NT2/D1 (cell line): ENCODE measurements around the gene IGF2R.

Source experiments
- DNase-seq: peaks from one replicate; pipeline ENCODE4 v3.0.0-alpha.2; 2011; ENCODE audit warnings: low read depth, low spot score
- H3K27me3 ChIP-seq: 2 replicates; pipeline ENCODE4 v1.6.0; 2011; ENCODE audit warnings: mild to moderate bottlenecking; ENCODE audit not compliant: insufficient read length, insufficient read depth
- H3K36me3 ChIP-seq: 2 replicates; pipeline ENCODE4 v1.6.1; 2011; ENCODE audit warnings: mild to moderate bottlenecking, low read length, mixed read lengths; ENCODE audit not compliant: insufficient read depth, insufficient read length
- H3K4me1 ChIP-seq: 2 replicates; pipeline ENCODE4 v1.5.1; 2011; ENCODE audit not compliant: insufficient read depth, insufficient read length
- H3K4me3 ChIP-seq: 2 replicates; pipeline ENCODE4 v1.5.1; 2011; ENCODE audit warnings: low read depth; ENCODE audit not compliant: insufficient read length
- H3K9ac ChIP-seq: 2 replicates; pipeline ENCODE4 v1.6.0; 2011; ENCODE audit warnings: low read depth; ENCODE audit not compliant: insufficient read length
- H3K9me3 ChIP-seq: 2 replicates; pipeline ENCODE4 v1.5.1; 2011; ENCODE audit warnings: mild to moderate bottlenecking, low read length; ENCODE audit not compliant: insufficient read depth
- SUZ12 ChIP-seq: IDR thresholded peaks from 2 replicates; pipeline ENCODE4 v1.6.1; 2011; ENCODE audit not compliant: insufficient read length, insufficient read depth; ENCODE audit errors: extremely low read depth
- YY1 ChIP-seq: IDR thresholded peaks from 2 replicates; pipeline ENCODE4 v1.6.1; 2011; ENCODE audit not compliant: insufficient read length, insufficient read depth
- ZNF274 ChIP-seq: IDR thresholded peaks from 2 replicates; pipeline ENCODE4 v1.6.1; 2011; ENCODE audit warnings: mild to moderate bottlenecking, low read depth, low read length

The IGF2R gene

DNA sequence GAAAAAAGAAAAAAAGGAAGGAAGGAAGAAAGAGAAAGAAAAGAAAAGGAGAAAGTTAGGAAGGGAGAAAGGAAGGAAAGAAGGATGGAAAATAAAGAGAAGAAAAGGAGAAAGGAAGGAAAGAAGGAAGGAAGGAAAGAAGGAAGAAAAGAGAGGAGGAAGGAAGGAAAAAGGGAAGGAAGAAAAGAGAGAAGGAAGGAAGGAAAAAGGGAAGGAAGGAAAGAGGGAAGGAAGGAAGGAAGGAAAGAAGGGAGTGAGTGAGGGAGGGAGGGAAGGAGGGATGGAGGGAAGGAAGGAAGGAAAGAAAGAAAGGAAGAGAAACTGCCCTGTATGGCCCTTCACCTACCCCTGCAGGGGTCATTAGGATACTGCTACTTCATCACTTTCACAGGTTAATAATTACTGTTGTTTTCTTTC lies 12.9 kb upstream of the IGF2R start:
- TF ChIP-seq YY1 (no peak), SUZ12 (no peak), ZNF274 (no peak)
- H3K36me3 ChIP-seq = no peaks in the 10 kb centered on the region
- H3K9me3 ChIP-seq = no peaks in the 10 kb centered on the region
- peaks cover 8% of the 10 kb centered on the region for H3K4me1 ChIP-seq
- no peak overlapping the region for H3K9ac ChIP-seq
- H3K27me3 ChIP-seq = no peaks in the 10 kb centered on the region
- no peak for DNase-seq
- no peak overlapping the region for H3K4me3 ChIP-seq

- no peak overlapping the region for H3K9ac ChIP-seq
- no peaks in the 10 kb centered on the region for H3K27me3 ChIP-seq
- no peaks in the 10 kb centered on the region for H3K36me3 ChIP-seq
- no peak for TF ChIP-seq SUZ12
- TF ChIP-seq ZNF274 = no peak
- DNase-seq = no peak
- H3K4me1 ChIP-seq = peaks cover 4% of the 10 kb centered on the region
- H3K4me3 ChIP-seq = no peak overlapping the region
- H3K9me3 ChIP-seq = no peaks in the 10 kb centered on the region
Observed at GRCh38 chr6:159957071-159957673, 11.7 kb upstream of the IGF2R start.

- no peak for DNase-seq
Observed at GRCh38 chr6:159959165-159959975, 9.5 kb upstream of the IGF2R start.

GRCh38 chr6:159959976-159960384 lies 8.9 kb upstream of the IGF2R start:
- DNase-seq = no peak
- H3K4me1 ChIP-seq = no peaks in the 10 kb centered on the region

More at GRCh38 chr6:159959165-159959975, 9.5 kb upstream of the IGF2R start:
- peaks cover 6% of the 10 kb centered on the region for H3K27me3 ChIP-seq
- no peak overlapping the region for H3K9ac ChIP-seq
- no peaks in the 10 kb centered on the region for H3K36me3 ChIP-seq
- no peak overlapping the region for H3K4me3 ChIP-seq
- no peaks in the 10 kb centered on the region for H3K4me1 ChIP-seq
- no peaks in the 10 kb centered on the region for H3K9me3 ChIP-seq
- TF ChIP-seq SUZ12 = no peak
- no peak for TF ChIP-seq ZNF274
- no peak for TF ChIP-seq YY1

DNA sequence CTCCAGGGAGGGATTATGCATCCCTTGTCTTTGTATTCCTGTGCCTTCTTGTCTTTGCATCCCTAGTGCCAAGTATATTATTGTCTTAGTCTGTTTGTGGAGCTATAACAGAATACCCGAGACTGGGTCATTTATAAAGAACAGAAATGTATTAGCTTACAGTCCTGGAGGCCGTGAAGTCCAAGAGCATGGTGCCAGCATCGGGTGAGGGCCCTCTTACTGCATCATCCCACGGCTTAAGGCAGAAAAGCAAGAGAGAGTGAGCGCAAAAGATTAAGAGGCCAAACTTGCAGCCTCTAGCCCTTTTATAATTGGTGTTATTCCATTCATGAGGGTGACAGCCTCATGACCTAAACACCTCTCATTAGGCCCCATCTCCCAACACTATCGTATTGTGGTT lies 8.4 kb upstream of the IGF2R start:
- Histone ChIP-seq H3K27me3 (peaks cover 6% of the 10 kb centered on the region), H3K4me3 (no peak overlapping the region), H3K9me3 (no peaks in the 10 kb centered on the region), H3K36me3 (no peaks in the 10 kb centered on the region), H3K9ac (no peak overlapping the region), H3K4me1 (no peaks in the 10 kb centered on the region)
- no peak for TF ChIP-seq ZNF274
- no peak for TF ChIP-seq SUZ12
- no peak for TF ChIP-seq YY1
- DNase-seq = no peak

More at GRCh38 chr6:159959976-159960384, 8.9 kb upstream of the IGF2R start:
- Histone ChIP-seq H3K9me3 (no peaks in the 10 kb centered on the region), H3K9ac (no peak overlapping the region), H3K27me3 (peaks cover 6% of the 10 kb centered on the region), H3K4me3 (no peak overlapping the region), H3K36me3 (no peaks in the 10 kb centered on the region)
- TF ChIP-seq SUZ12 (no peak), ZNF274 (no peak), YY1 (no peak)

- Histone ChIP-seq H3K4me3 (no peak overlapping the region), H3K9ac (no peak overlapping the region), H3K36me3 (no peaks in the 10 kb centered on the region), H3K9me3 (no peaks in the 10 kb centered on the region), H3K4me1 (no peaks in the 10 kb centered on the region), H3K27me3 (peaks cover 6% of the 10 kb centered on the region)
- TF ChIP-seq YY1 = no peak
- no peak for TF ChIP-seq ZNF274
- TF ChIP-seq SUZ12 = no peak
- DNase-seq = no peak
Observed at GRCh38 chr6:159961528-159961927, 7.4 kb upstream of the IGF2R start.

DNA sequence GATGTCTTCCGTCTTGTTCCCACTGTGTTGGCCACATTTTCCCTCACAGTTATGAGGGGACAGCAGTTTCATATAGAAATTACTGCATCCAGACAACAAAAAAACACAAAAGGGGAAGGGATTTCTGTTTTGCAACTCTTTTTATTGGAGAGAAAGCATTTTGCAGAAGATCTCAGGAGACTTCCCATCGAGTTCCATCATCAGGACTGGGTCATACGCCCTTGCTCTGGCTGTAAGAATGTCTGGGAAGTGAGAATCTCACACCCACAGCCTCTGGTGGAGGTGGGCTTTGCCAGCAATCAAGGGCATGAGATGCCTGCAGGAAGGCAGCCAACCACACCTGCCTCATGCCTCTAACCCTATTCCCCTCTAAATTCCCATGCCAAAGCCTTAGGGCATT lies 5.8 kb upstream of the IGF2R start:
- TF ChIP-seq YY1 (no peak), SUZ12 (no peak), ZNF274 (no peak)
- H3K9me3 ChIP-seq = no peaks in the 10 kb centered on the region
- peaks cover 6% of the 10 kb centered on the region for H3K27me3 ChIP-seq
- H3K36me3 ChIP-seq = no peaks in the 10 kb centered on the region
- H3K4me1 ChIP-seq = no peaks in the 10 kb centered on the region
- H3K9ac ChIP-seq = no peak overlapping the region
- H3K4me3 ChIP-seq = no peak overlapping the region
- DNase-seq = no peak
